HepG2 (cell line): Measurements from ENCODE around the gene DDX1. TPM values are rescaled to one million over a fixed set of nuclear protein-coding genes. Genes with fewer than 3 reads are reported as not detected.

ENCODE experiments used
- ATAC-seq: fragments of 200-7000 bp; cut with Tn5 transposase; 3 replicates; pipeline ENCODE4 v1.9.1; 2020; ENCODE audit warnings: mild to moderate bottlenecking, moderate library complexity
- BruUV-seq: library from RNA; stranded (reverse); fragments of 400-500 nt; replicated peaks from 2 replicates; lab custom pipeline; 2021; lab: Mats Ljungman, UMichigan
- CTCF ChIA-PET: fragments of 300-600 bp; formaldehyde crosslinking; extraction: SDS; loops from one replicate; lab custom pipeline; 2021; ENCODE audit warnings: low total read pairs, inconsistent platforms, low intra/inter-chr PET ratio; lab: Yijun Ruan, JAX
- POLR2A ChIA-PET: fragments of 350-600 bp; sonication (Branson Sonifier 250); formaldehyde crosslinking; loops from one replicate; lab custom pipeline; 2020; ENCODE audit warnings: antibody characterized with exemption, inconsistent platforms; lab: Yijun Ruan, JAX
- DNase-seq: peaks from one replicate; pipeline ENCODE4 v3.0.0-alpha.2; 2015; ENCODE audit warnings: low spot score
- FAIRE-seq: peaks from 3 replicates; lab custom pipeline; 2011; peaks lifted over from hg19 to GRCh38; lab: Jason Lieb, UNC
- H2AFZ ChIP-seq: one replicate; pipeline ENCODE4 v1.6.1; 2011; ENCODE audit warnings: low read length, inconsistent platforms
- H3K27ac ChIP-seq: fragments of 300-600 bp; 3 replicates; pipeline ENCODE4 v1.8.0; 2011; ENCODE audit warnings: mixed run types, mild to moderate bottlenecking, mixed read lengths, low read length, inconsistent platforms; ENCODE audit not compliant: insufficient read depth; ENCODE audit errors: extremely low read length
- H3K27me3 ChIP-seq, 2 experiments: fragments of 200-600 bp in 1 of 2; 2 replicates in 1 of 2; 3 replicates in 1 of 2; pipeline versions ENCODE4 v1.6.0 to v1.8.0; 2011; ENCODE audit warnings: low read length in 2 of 2, mild to moderate bottlenecking in 2 of 2, moderate library complexity in 2 of 2, inconsistent platforms in 1 of 2; ENCODE audit not compliant: insufficient read depth in 2 of 2, control insufficient read depth in 1 of 2
- H3K36me3 ChIP-seq, 2 experiments: fragments of 200-600 bp in 1 of 2; replicated peaks in 1 of 2; 2 replicates in 1 of 2; 3 replicates in 1 of 2; pipeline versions ENCODE4 v1.5.1 to v1.8.0; 2011; ENCODE audit warnings: low read length in 2 of 2, inconsistent platforms in 1 of 2; ENCODE audit not compliant: insufficient read depth in 2 of 2, control insufficient read depth in 1 of 2
- H3K4me1 ChIP-seq: 2 replicates; pipeline ENCODE4 v1.5.1; 2012; ENCODE audit warnings: low read length, inconsistent platforms; ENCODE audit not compliant: insufficient read depth
- H3K4me2 ChIP-seq: 2 replicates; pipeline ENCODE4 v1.6.0; 2011; ENCODE audit warnings: low read depth, low read length, inconsistent platforms
- H3K4me3 ChIP-seq, 3 experiments: fragments of 200-600 bp in 1 of 3; sonication (generic), shearing (Covaris generic) in 1 of 3; replicated peaks in 1 of 3; 2 replicates each; pipeline ENCODE4 v1.5.1; 2011 to 2016; ENCODE audit warnings: low read length in 3 of 3, inconsistent platforms in 2 of 3, low read depth in 2 of 3, mild to moderate bottlenecking in 2 of 3, control low read depth in 1 of 3, mixed read lengths in 1 of 3; ENCODE audit not compliant: insufficient read depth in 1 of 3
- H3K79me2 ChIP-seq: one replicate; pipeline ENCODE4 v1.6.1; 2011; ENCODE audit warnings: low read length, inconsistent platforms; ENCODE audit not compliant: insufficient read depth
- H3K9ac ChIP-seq: 2 replicates; pipeline ENCODE4 v1.6.0; 2011; ENCODE audit warnings: mild to moderate bottlenecking, low read depth, low read length, inconsistent platforms; ENCODE audit not compliant: insufficient read depth
- H3K9me3 ChIP-seq: 2 replicates; pipeline ENCODE4 v1.5.1; 2012; ENCODE audit warnings: mild to moderate bottlenecking, low read length
- H4K20me1 ChIP-seq: 2 replicates; pipeline ENCODE4 v1.6.0; 2011; ENCODE audit warnings: inconsistent platforms, mild to moderate bottlenecking, low read length, moderate library complexity; ENCODE audit not compliant: insufficient read depth
- BHLHE40 ChIP-seq: IDR thresholded peaks from 2 replicates; pipeline ENCODE4 v1.6.1; 2011; ENCODE audit warnings: low read length, improper control_type of control experiment
- CREM ChIP-seq, 2 experiments: sonication (generic) in 1 of 2; formaldehyde crosslinking in 1 of 2; IDR thresholded peaks; 2 replicates each; pipeline versions ENCODE4 v1.4.0 to v1.6.1; 2016 to 2020; ENCODE audit warnings: antibody characterized with exemption in 1 of 2, mild to moderate bottlenecking in 1 of 2, missing genetic modification reagents in 1 of 2
- EP300 ChIP-seq, 3 experiments: sonication (generic) in 1 of 3; formaldehyde crosslinking in 1 of 3; IDR thresholded peaks; 2 replicates each; pipeline versions ENCODE4 v1.5.1 to v1.6.1; 2011 to 2020; ENCODE audit warnings: low read depth in 2 of 3, low read length in 2 of 3, borderline replicate concordance in 1 of 3, improper control_type of control experiment in 1 of 3, mild to moderate bottlenecking in 1 of 3, missing genetic modification reagents in 1 of 3, moderate library complexity in 1 of 3
- FOXA3 ChIP-seq: IDR thresholded peaks from 2 replicates; pipeline ENCODE4 v1.6.1; 2016; ENCODE audit warnings: missing genetic modification reagents, missing compliant biosample characterization
- FOXP1 ChIP-seq, 2 experiments: fragments of 450-650 bp in 1 of 2; IDR thresholded peaks; 2 replicates each; pipeline ENCODE4 v1.6.1; 2017 to 2018; ENCODE audit warnings: antibody characterized with exemption in 1 of 2
- HMGA1 ChIP-seq: sonication (generic); formaldehyde crosslinking; conservative IDR thresholded peaks from 2 replicates; pipeline ENCODE4 v1.4.0; 2020; ENCODE audit warnings: missing genetic modification reagents
- IRF2 ChIP-seq: IDR thresholded peaks from 2 replicates; pipeline ENCODE4 v1.6.1; 2018; ENCODE audit warnings: missing genetic modification reagents, missing compliant biosample characterization
- JARID2 ChIP-seq: sonication (generic); formaldehyde crosslinking; IDR thresholded peaks from 2 replicates; pipeline ENCODE4 v1.8.1; 2023; ENCODE audit warnings: missing genetic modification reagents, inconsistent platforms; ENCODE audit not compliant: insufficient replicate concordance
- KDM5B ChIP-seq: sonication (generic); formaldehyde crosslinking; IDR thresholded peaks from 2 replicates; pipeline ENCODE4 v1.4.0; 2020; ENCODE audit warnings: missing genetic modification reagents, mild to moderate bottlenecking, borderline replicate concordance
- MNT ChIP-seq: fragments of 450-650 bp; IDR thresholded peaks from 2 replicates; pipeline ENCODE4 v1.6.1; 2016
- NCOA2 ChIP-seq: sonication (generic); formaldehyde crosslinking; IDR thresholded peaks from 2 replicates; pipeline ENCODE4 v1.8.0; 2022; ENCODE audit warnings: inconsistent platforms
- NFIB ChIP-seq: sonication (generic); formaldehyde crosslinking; IDR thresholded peaks from 2 replicates; pipeline ENCODE4 v1.9.0; 2021; ENCODE audit warnings: missing genetic modification reagents, mild to moderate bottlenecking, borderline replicate concordance
- NFYC ChIP-seq: IDR thresholded peaks from 2 replicates; pipeline ENCODE4 v1.6.1; 2016; ENCODE audit warnings: missing genetic modification reagents, missing compliant biosample characterization
- ONECUT2 ChIP-seq: sonication (generic); formaldehyde crosslinking; IDR thresholded peaks from 2 replicates; pipeline ENCODE4 v1.4.0; 2020; ENCODE audit warnings: missing genetic modification reagents
- RNF219 ChIP-seq: sonication (generic); formaldehyde crosslinking; IDR thresholded peaks from 2 replicates; pipeline ENCODE4 v1.5.0; 2020; ENCODE audit warnings: mild to moderate bottlenecking, missing genetic modification reagents
- ZBTB1 ChIP-seq: sonication (generic); formaldehyde crosslinking; IDR thresholded peaks from 2 replicates; pipeline ENCODE4 v1.4.0; 2020; ENCODE audit warnings: missing genetic modification reagents, borderline replicate concordance
- ZBTB38 ChIP-seq: sonication (generic); formaldehyde crosslinking; IDR thresholded peaks from 2 replicates; pipeline ENCODE4 v1.5.1; 2020; ENCODE audit warnings: mild to moderate bottlenecking, missing genetic modification reagents
- ZC3H4 ChIP-seq: sonication (generic); formaldehyde crosslinking; IDR thresholded peaks from 2 replicates; pipeline ENCODE4 v1.4.0; 2020; ENCODE audit warnings: missing genetic modification reagents, borderline replicate concordance
- ZFX ChIP-seq: sonication (generic); formaldehyde crosslinking; IDR thresholded peaks from 2 replicates; pipeline ENCODE4 v1.4.0; 2020; ENCODE audit warnings: mild to moderate bottlenecking, low read depth, missing genetic modification reagents, moderate library complexity
- ZNF331 ChIP-seq: sonication (generic); formaldehyde crosslinking; IDR thresholded peaks from 2 replicates; pipeline ENCODE4 v1.4.0; 2020; ENCODE audit warnings: missing genetic modification reagents
- ZNF335 ChIP-seq: sonication (generic); formaldehyde crosslinking; IDR thresholded peaks from 2 replicates; pipeline ENCODE4 v1.4.0; 2020; ENCODE audit warnings: missing genetic modification reagents
- ZNF44 ChIP-seq: sonication (generic); formaldehyde crosslinking; IDR thresholded peaks from 2 replicates; pipeline ENCODE4 v1.5.1; 2020; ENCODE audit warnings: mild to moderate bottlenecking, missing genetic modification reagents
- ZSCAN30 ChIP-seq: sonication (generic); formaldehyde crosslinking; IDR thresholded peaks from 2 replicates; pipeline ENCODE4 v1.5.0; 2020; ENCODE audit warnings: mild to moderate bottlenecking, missing genetic modification reagents
- WGBS: methylation state at CpG from one replicate; pipeline ENCODE4 v1.1.6; 2017; ENCODE audit warnings: low lambda C conversion rate; 5-methylcytosine and 5-hydroxymethylcytosine counted together
- in situ Hi-C: cut with HindIII; loops from 2 replicates; pipeline ENCODE4 v1.10.0; 2017; ENCODE audit warnings: low pct_unique_long_range_greater_than_20kb; ENCODE audit not compliant: extremely low pct_ligation_motif_present
- intact Hi-C: fragments of 100-400 bp; cut with micrococcal nuclease; formaldehyde crosslinking; loops from one replicate; pipeline ENCODE4 v1.10.0; 2022; ENCODE audit not compliant: unreplicated experiment
- polyA plus RNA-seq, 8 experiments: library from polyadenylated mRNA; depleted of rRNA in 3 of 8; stranded (reverse) in 7 of 8; unstranded in 1 of 8; fragments of >200 nt; fragmentation: Illumina TruSeq in 4 of 8; extraction: Trizol in 4 of 8; gene quantifications; 2 replicates each; pipeline versions ENCODE4 v1.2.1 to v1.2.3, GENCODE V29; 2011 to 2016; ENCODE audit warnings: low read depth in 4 of 8, missing spikeins in 1 of 8, mixed read lengths in 1 of 8; ENCODE audit not compliant: insufficient read depth in 1 of 8
- total RNA-seq, 5 experiments: library from RNA; depleted of rRNA; stranded (reverse); fragments of >200 nt; fragmentation: Illumina TruSeq; extraction: Trizol; gene quantifications; 2 replicates each; pipeline ENCODE4 v1.2.3, GENCODE V29; 2016; ENCODE audit warnings: low read depth in 1 of 5

The DDX1 gene
- total and polyA plus RNA-seq, 2 of the 13 experiments (the other 11 are each of a cell fraction or from before 2014, with no cell fraction given), result 81.6 to 130 TPM

- Histone ChIP-seq H3K9ac (no peak overlapping the region), H4K20me1 (no peaks in the 10 kb centered on the region), H2AFZ (peak overlapping the region; percentile 29), H3K4me1 (peaks cover 49% of the 10 kb centered on the region), H3K4me3 (peak overlapping the region in 1 of 3 experiments; percentile 8; a peak in 1 of 6 replicates), H3K4me2 (peak overlapping the region; percentile 54), H3K9me3 (no peaks in the 10 kb centered on the region), H3K79me2 (no peaks in the 10 kb centered on the region), H3K36me3 (no peaks in the 10 kb centered on the region), H3K27me3 (no peaks in the 10 kb centered on the region), H3K27ac (no peak overlapping the region)
- ATAC-seq, result peak; percentile 59
- WGBS, result 1% methylated on average over 3 of the region's 3 CpGs
- DNase-seq, result peak; percentile 25
- intact Hi-C loops, result loop anchor here (10.0 kb wide), 1 partner anchor 517 kb away; no protein-coding TSS in a partner anchor
- in situ Hi-C loops, result no loop called here
- FAIRE-seq, result peak; percentile 28
- no TSS peak for BruUV-seq
- ChIA-PET POLR2A (interaction anchor here (1.7 kb wide), 1 partner anchor 10 kb away, joined by 5 read pairs; the partner anchor contains the start of gene NBAS), CTCF (no interaction called here)
- TF ChIP-seq BHLHE40 (no peak), IRF2 (CRISPR knock-in tag) (peak; percentile 21; the same call in 1 of the 2 replicates), ZC3H4 (CRISPR knock-in tag) (no peak), ZNF331 (peak; percentile 36; the same call in 1 of the 2 replicates), ZNF335 (CRISPR knock-in tag) (no peak), NFIB (CRISPR knock-in tag) (no peak), ZBTB1 (CRISPR knock-in tag) (no peak), ZNF44 (no peak), ONECUT2 (no peak), KDM5B (no peak), JARID2 (CRISPR knock-in tag) (no peak), ZSCAN30 (CRISPR knock-in tag) (0 out of 2 replicates have a peak, but pooled peaks have one; percentile 55), RNF219 (CRISPR knock-in tag) (0 out of 2 replicates have a peak, but pooled peaks have one; percentile 48), FOXP1 (IDR thresholded peaks at IDR 0.05) (peak; percentile 59; the same call in 1 of the 2 replicates), FOXP1 (CRISPR knock-in tag; IDR thresholded peaks at IDR 0.05) (peak; percentile 91), ZBTB38 (CRISPR knock-in tag) (no peak), FOXA3 (CRISPR knock-in tag) (peak; percentile 74), NFYC (CRISPR knock-in tag) (no peak), ZFX (CRISPR knock-in tag) (peak; percentile 86), EP300 (IDR thresholded peaks at IDR 0.05; ENCODE audit: low read depth in 2 of 2, low read length in 2 of 2) (peak in 1 of 2 experiments; percentile 37; a peak in 1 of 4 replicates), EP300 (CRISPR knock-in tag; IDR thresholded peaks at IDR 0.05; ENCODE audit: borderline replicate concordance) (no peak), MNT (no peak), CREM (IDR thresholded peaks at IDR 0.05) (no peak), CREM (CRISPR knock-in tag; IDR thresholded peaks at IDR 0.05) (no peak), HMGA1 (CRISPR knock-in tag) (no peak), NCOA2 (CRISPR knock-in tag) (0 out of 2 replicates have a peak, but pooled peaks have one; percentile 19)
Observed at GRCh38 chr2:15571729-15572128, 19.9 kb upstream of the DDX1 start.
